GM12878 (cell line): Measurements from ENCODE around the gene DYNLT2. TPM values are rescaled to one million over a fixed set of nuclear protein-coding genes. Genes with fewer than 3 reads are reported as not detected.

Experiments
- ATAC-seq: fragments of 200-7000 bp; cut with Tn5 transposase; 3 replicates; pipeline ENCODE4 v1.9.1; 2020; ENCODE audit warnings: mild to moderate bottlenecking, moderate library complexity
- BruUV-seq: library from RNA; stranded (reverse); fragments of 400-500 nt; replicated peaks from 2 replicates; lab custom pipeline; 2021; lab: Mats Ljungman, UMichigan
- CTCF ChIA-PET: fragments of 300-600 bp; sonication (Branson Sonifier 250); formaldehyde crosslinking; extraction: SDS; loops from one replicate; lab custom pipeline; 2021; ENCODE audit warnings: inconsistent platforms; lab: Yijun Ruan, JAX
- POLR2A ChIA-PET: fragments of 350-600 bp; formaldehyde crosslinking; extraction: SDS; loops from one replicate; lab custom pipeline; 2021; ENCODE audit warnings: inconsistent platforms; lab: Charles Lee
- RAD21 ChIA-PET: fragments of 300-600 bp; sonication (Branson Sonifier 250); formaldehyde crosslinking; loops from one replicate; lab custom pipeline; 2023; ENCODE audit warnings: antibody characterized with exemption; ENCODE audit not compliant: unreplicated experiment; lab: Charles Lee
- SMC1A ChIA-PET: fragments of 300-600 bp; sonication (Branson Sonifier 250); formaldehyde crosslinking; loops from one replicate; lab custom pipeline; 2023; ENCODE audit not compliant: unreplicated experiment, uncharacterized antibody; lab: Charles Lee
- DNase-seq: peaks from one replicate; pipeline ENCODE4 v3.0.0-alpha.2; 2011; ENCODE audit warnings: low read depth, low spot score
- FAIRE-seq: peaks from 3 replicates; lab custom pipeline; 2011; peaks lifted over from hg19 to GRCh38; lab: Jason Lieb, UNC
- H2AFZ ChIP-seq: 2 replicates; pipeline ENCODE4 v1.6.0; 2011; ENCODE audit warnings: low read depth, low read length, control low read depth; ENCODE audit not compliant: control insufficient read depth
- H3K27ac ChIP-seq: 2 replicates; pipeline ENCODE4 v1.5.1; 2011; ENCODE audit warnings: control low read depth; ENCODE audit not compliant: control insufficient read depth, insufficient read depth
- H3K27me3 ChIP-seq, 2 experiments: replicated peaks in 1 of 2; 2 replicates each; pipeline versions ENCODE4 v1.6.0 to v1.6.1; 2011; ENCODE audit warnings: low read length in 1 of 2; ENCODE audit not compliant: control insufficient read depth in 2 of 2, insufficient read depth in 2 of 2
- H3K36me3 ChIP-seq, 2 experiments: 2 replicates each; pipeline ENCODE4 v1.5.1; 2011; ENCODE audit warnings: low read length in 1 of 2; ENCODE audit not compliant: control insufficient read depth in 2 of 2, insufficient read depth in 2 of 2
- H3K4me1 ChIP-seq: 2 replicates; pipeline ENCODE4 v1.6.1; 2011; ENCODE audit warnings: mild to moderate bottlenecking, low read length, moderate library complexity, mixed read lengths; ENCODE audit not compliant: control insufficient read depth, insufficient read depth
- H3K4me2 ChIP-seq: 2 replicates; pipeline ENCODE4 v1.6.0; 2011; ENCODE audit warnings: control low read depth; ENCODE audit not compliant: control insufficient read depth, insufficient read depth
- H3K4me3 ChIP-seq: fragments of 200-600 bp; sonication (generic); 2 replicates; pipeline ENCODE4 v1.5.1; 2016
- H3K79me2 ChIP-seq: 2 replicates; pipeline ENCODE4 v1.6.0; 2011; ENCODE audit warnings: low read length; ENCODE audit not compliant: control insufficient read depth, insufficient read depth
- H3K9ac ChIP-seq: 2 replicates; pipeline ENCODE4 v1.8.0; 2011; ENCODE audit warnings: low read length, control low read depth, mixed read lengths; ENCODE audit not compliant: control insufficient read depth, insufficient read depth
- H3K9me3 ChIP-seq: replicated peaks from 3 replicates; pipeline ENCODE4 v1.5.1; 2011; ENCODE audit warnings: mild to moderate bottlenecking, low read length; ENCODE audit not compliant: control insufficient read depth, insufficient read depth
- H4K20me1 ChIP-seq: 2 replicates; pipeline ENCODE4 v1.6.0; 2011; ENCODE audit not compliant: control insufficient read depth, insufficient read depth
- ATF7 ChIP-seq: fragments of 450-650 bp; IDR thresholded peaks from 2 replicates; pipeline ENCODE4 v1.6.1; 2016; ENCODE audit warnings: low read depth, mild to moderate bottlenecking
- CHD2 ChIP-seq: IDR thresholded peaks from 2 replicates; pipeline ENCODE4 v1.6.1; 2011; ENCODE audit warnings: low read depth, low read length, improper control_type of control experiment, borderline replicate concordance
- CHD4 ChIP-seq: fragments of 200-600 bp; sonication (generic); IDR thresholded peaks from 2 replicates; pipeline ENCODE4 v1.6.1; 2016; ENCODE audit warnings: mild to moderate bottlenecking
- CREB1 ChIP-seq: IDR thresholded peaks from 2 replicates; pipeline ENCODE4 v1.6.1; 2012; ENCODE audit warnings: low read depth, mild to moderate bottlenecking, inconsistent platforms
- HDAC2 ChIP-seq: fragments of 200-600 bp; sonication (generic); IDR thresholded peaks from 2 replicates; pipeline ENCODE4 v1.6.1; 2017
- KDM1A ChIP-seq: fragments of 200-600 bp; sonication (generic); IDR thresholded peaks from 2 replicates; pipeline ENCODE4 v1.6.1; 2016; ENCODE audit warnings: borderline replicate concordance
- LARP7 ChIP-seq: fragments of 450-650 bp; IDR thresholded peaks from 2 replicates; pipeline ENCODE4 v1.6.1; 2017; ENCODE audit warnings: mild to moderate bottlenecking
- RAD21 ChIP-seq: IDR thresholded peaks from 2 replicates; pipeline ENCODE4 v1.6.1; 2011; ENCODE audit warnings: mild to moderate bottlenecking, low read depth, low read length, moderate library complexity; ENCODE audit not compliant: insufficient read depth
- SIN3A ChIP-seq: IDR thresholded peaks from 2 replicates; pipeline ENCODE4 v1.6.1; 2012; ENCODE audit warnings: low read depth, low read length, improper control_type of control experiment
- SP1 ChIP-seq: IDR thresholded peaks from one replicate; pipeline ENCODE4 v1.6.1; 2011; ENCODE audit warnings: low read depth, low read length
- STAT1 ChIP-seq: fragments of 450-650 bp; conservative IDR thresholded peaks from 2 replicates; pipeline ENCODE4 v1.6.1; 2014; ENCODE audit warnings: antibody characterized with exemption, mild to moderate bottlenecking
- ZNF592 ChIP-seq: fragments of 450-650 bp; IDR thresholded peaks from 2 replicates; pipeline ENCODE4 v1.6.1; 2017; ENCODE audit warnings: mild to moderate bottlenecking, moderate library complexity
- ZSCAN29 ChIP-seq: fragments of 450-650 bp; IDR thresholded peaks from 2 replicates; pipeline ENCODE4 v1.6.1; 2017; ENCODE audit warnings: mild to moderate bottlenecking, moderate library complexity
- WGBS: methylation state at CpG from one replicate; pipeline ENCODE4 v1.1.6; 2016; ENCODE audit warnings: low lambda C conversion rate; ENCODE audit not compliant: insufficient replicate concordance, insufficient coverage; ENCODE audit errors: missing lambda C conversion rate; 5-methylcytosine and 5-hydroxymethylcytosine counted together
- in situ Hi-C: fragments of 300-500 bp; cut with MboI; formaldehyde crosslinking; loops from 9 replicates; pipeline ENCODE4 v1.14.3; 2018; ENCODE audit warnings: mixed read lengths
- intact Hi-C: fragments of 100-400 bp; cut with micrococcal nuclease; formaldehyde crosslinking; loops from one replicate; pipeline ENCODE4 v1.14.2; 2022; ENCODE audit not compliant: unreplicated experiment
- polyA plus RNA-seq, 11 experiments: library from polyadenylated mRNA; depleted of rRNA in 4 of 11; unstranded in 6 of 11; stranded (reverse) in 5 of 11; fragments of >200 nt; fragmentation: Nextera tagmentation in 4 of 11; fragmentation: Illumina TruSeq in 1 of 11; extraction: Ambion mirVana in 4 of 11; extraction: Trizol in 1 of 11; gene quantifications; 1 replicate in 1 of 11; 2 replicates in 10 of 11; pipeline versions ENCODE4 v1.2.1 to v1.2.3, GENCODE V29; 2011 to 2016; ENCODE audit warnings: inconsistent platforms in 2 of 11, missing spikeins in 2 of 11, low read depth in 1 of 11
- total RNA-seq, 4 experiments: library from RNA; depleted of rRNA in 3 of 4; stranded (reverse); fragments of >200 nt in 3 of 4; fragmentation: Illumina TruSeq in 1 of 4; extraction: Trizol in 1 of 4; gene quantifications; 2 replicates each; pipeline versions ENCODE4 v1.2.1 to v1.2.3, GENCODE V29; 2013 to 2021
- TF ChIP-seq, protein P1 (sequence below): IDR thresholded peaks from 2 replicates; pipeline ENCODE4 v1.6.1; 2011; ENCODE audit warnings: mild to moderate bottlenecking, low read depth, low read length, moderate library complexity; ENCODE audit not compliant: insufficient replicate concordance

The DYNLT2 gene
- total and polyA plus RNA-seq, 10 of the 15 experiments (the other 5 are each of a cell fraction or from before 2014, with no cell fraction given): 2.2 to 5.9 (median 5.4) TPM

DNA sequence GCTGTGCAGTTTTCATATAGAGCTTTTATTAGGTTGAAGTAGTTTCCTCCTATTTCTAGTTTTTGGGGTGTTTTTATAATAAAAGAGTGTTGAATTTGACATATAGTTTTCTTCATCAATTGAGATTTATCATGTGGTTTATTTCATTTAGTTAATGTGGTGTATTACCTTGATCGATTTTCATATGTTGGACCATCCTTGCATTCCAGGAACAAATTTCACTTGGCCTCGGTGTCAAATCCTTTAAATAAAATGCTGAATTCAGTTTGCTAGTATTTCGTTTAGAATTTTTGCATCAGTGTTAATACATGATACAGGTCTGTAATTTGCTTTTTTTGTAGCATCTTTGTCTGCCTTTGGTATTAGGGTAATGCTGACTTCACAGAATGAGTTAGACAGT lies 6.0 kb downstream of the DYNLT2 start:
- POLR2A ChIA-PET: no interaction called here
- in situ Hi-C loops: no loop called here

More for the DNA sequence above, 6.0 kb downstream of the DYNLT2 start:
- ChIA-PET CTCF (no interaction called here), SMC1A (no interaction called here), RAD21 (no interaction called here)
- no peaks in the 10 kb centered on the region; the same call in 1 of the 2 replicates for H3K4me1 ChIP-seq
- no peak overlapping the region for H3K4me3 ChIP-seq
- BruUV-seq: no TSS peak
- FAIRE-seq: no peak
- no peaks in the 10 kb centered on the region for H3K36me3 ChIP-seq
- H3K9ac ChIP-seq: no peak overlapping the region
- no peaks in the 10 kb centered on the region; the same call in 2 of the 3 replicates for H3K9me3 ChIP-seq
- no peak overlapping the region for H2AFZ ChIP-seq
- no peak for DNase-seq
- no peak for ATAC-seq
- TF ChIP-seq ZNF592 (no peak), ATF7 (no peak), ZSCAN29 (no peak), STAT1 (no peak), SP1 (no peak), CHD4 (no peak), CREB1 (no peak), CHD2 (no peak), HDAC2 (no peak), SIN3A (no peak), RAD21 (no peak), KDM1A (no peak), LARP7 (no peak)
- TF ChIP-seq, protein P1, sequence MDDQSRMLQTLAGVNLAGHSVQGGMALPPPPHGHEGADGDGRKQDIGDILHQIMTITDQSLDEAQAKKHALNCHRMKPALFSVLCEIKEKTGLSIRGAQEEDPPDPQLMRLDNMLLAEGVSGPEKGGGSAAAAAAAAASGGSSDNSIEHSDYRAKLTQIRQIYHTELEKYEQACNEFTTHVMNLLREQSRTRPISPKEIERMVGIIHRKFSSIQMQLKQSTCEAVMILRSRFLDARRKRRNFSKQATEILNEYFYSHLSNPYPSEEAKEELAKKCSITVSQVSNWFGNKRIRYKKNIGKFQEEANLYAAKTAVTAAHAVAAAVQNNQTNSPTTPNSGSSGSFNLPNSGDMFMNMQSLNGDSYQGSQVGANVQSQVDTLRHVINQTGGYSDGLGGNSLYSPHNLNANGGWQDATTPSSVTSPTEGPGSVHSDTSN: no peak
- intact Hi-C loops: no loop called here
- H3K27ac ChIP-seq: no peak overlapping the region
- peaks cover 5% of the 10 kb centered on the region for H3K79me2 ChIP-seq
- 64% methylated on average over 3 of the region's 3 CpGs for WGBS
- no peaks in the 10 kb centered on the region for H4K20me1 ChIP-seq
- H3K27me3 ChIP-seq: no peaks in the 10 kb centered on the region
- no peak overlapping the region for H3K4me2 ChIP-seq
